Measurements from ENCODE around the gene SLC1A3.

The SLC1A3 gene

DNA sequence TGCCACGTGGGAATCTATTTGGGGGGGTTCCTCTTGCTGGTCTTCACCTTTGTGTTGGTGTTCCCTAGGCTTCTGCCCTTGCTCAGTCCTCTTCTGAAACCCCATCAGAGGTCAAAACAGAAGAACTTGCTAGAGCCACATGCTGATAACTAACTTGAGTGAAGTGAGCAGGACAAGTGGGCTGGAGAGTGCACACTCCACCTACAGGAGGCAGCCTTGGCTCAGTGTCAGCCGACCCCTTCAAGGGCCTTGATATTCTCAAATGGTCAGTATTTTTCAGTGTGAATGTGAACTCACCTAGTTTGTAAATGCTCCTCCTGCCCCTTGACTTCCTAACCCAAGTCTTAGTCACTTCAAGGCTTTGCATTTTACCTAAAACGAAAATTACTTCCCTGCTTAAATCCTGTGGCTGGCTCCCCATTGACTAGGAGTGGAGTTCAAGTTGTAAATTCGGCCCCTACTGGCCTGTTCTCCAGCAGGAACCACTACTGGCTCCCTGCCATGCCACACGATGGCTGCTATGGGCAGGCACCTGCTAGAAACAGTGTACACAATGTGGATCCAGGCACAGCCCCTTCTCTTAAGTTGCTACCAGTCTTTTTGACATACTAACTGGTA, 3.6 kb upstream of the SLC1A3 start:
- Mint-ChIP-seq H3K27ac (no peak overlapping the region), H3K27me3 (ENCODE audit: low read depth, poor library complexity) (peaks cover 14% of the 10 kb centered on the region), H3K9me3 (peaks cover under 1% of the 10 kb centered on the region), H3K4me3 (no peak overlapping the region), H3K4me1 (peaks cover 39% of the 10 kb centered on the region), H3K36me3 (ENCODE audit: low read depth) (no peaks in the 10 kb centered on the region)
- TF ChIP-seq, protein P1, sequence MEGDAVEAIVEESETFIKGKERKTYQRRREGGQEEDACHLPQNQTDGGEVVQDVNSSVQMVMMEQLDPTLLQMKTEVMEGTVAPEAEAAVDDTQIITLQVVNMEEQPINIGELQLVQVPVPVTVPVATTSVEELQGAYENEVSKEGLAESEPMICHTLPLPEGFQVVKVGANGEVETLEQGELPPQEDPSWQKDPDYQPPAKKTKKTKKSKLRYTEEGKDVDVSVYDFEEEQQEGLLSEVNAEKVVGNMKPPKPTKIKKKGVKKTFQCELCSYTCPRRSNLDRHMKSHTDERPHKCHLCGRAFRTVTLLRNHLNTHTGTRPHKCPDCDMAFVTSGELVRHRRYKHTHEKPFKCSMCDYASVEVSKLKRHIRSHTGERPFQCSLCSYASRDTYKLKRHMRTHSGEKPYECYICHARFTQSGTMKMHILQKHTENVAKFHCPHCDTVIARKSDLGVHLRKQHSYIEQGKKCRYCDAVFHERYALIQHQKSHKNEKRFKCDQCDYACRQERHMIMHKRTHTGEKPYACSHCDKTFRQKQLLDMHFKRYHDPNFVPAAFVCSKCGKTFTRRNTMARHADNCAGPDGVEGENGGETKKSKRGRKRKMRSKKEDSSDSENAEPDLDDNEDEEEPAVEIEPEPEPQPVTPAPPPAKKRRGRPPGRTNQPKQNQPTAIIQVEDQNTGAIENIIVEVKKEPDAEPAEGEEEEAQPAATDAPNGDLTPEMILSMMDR (IDR thresholded peaks at IDR 0.05), result no peak
- DNase-seq, result no peak

DNA sequence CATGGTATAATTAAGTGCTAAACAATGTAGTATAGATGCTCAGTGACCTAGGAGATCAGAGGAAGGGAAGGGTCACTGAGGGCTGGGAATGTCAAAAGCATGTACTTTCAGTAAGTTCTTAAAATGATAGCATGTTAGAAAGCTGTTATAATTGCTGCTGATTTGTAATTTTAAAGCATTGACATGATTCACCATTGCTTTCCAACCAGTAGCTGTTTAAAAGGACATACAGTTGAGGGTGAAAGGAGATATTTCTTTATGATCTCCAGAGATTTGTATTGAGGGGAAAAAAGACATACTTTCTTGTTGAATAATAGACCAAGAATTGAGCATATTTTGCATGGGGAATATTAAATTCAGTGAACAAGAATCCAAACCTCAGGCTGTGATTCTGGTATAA, 1.2 kb upstream of the SLC1A3 start:
- Mint-ChIP-seq H3K36me3 (ENCODE audit: low read depth) (peaks cover 5% of the 10 kb centered on the region), H3K9me3 (no peaks in the 10 kb centered on the region), H3K4me3 (peak overlapping the region; percentile 71), H3K27ac (no peak overlapping the region), H3K27me3 (ENCODE audit: low read depth, poor library complexity) (peaks cover 14% of the 10 kb centered on the region), H3K4me1 (peaks cover 47% of the 10 kb centered on the region)
- TF ChIP-seq, protein P1 (IDR thresholded peaks at IDR 0.05), result no peak
- no peak for DNase-seq

DNA sequence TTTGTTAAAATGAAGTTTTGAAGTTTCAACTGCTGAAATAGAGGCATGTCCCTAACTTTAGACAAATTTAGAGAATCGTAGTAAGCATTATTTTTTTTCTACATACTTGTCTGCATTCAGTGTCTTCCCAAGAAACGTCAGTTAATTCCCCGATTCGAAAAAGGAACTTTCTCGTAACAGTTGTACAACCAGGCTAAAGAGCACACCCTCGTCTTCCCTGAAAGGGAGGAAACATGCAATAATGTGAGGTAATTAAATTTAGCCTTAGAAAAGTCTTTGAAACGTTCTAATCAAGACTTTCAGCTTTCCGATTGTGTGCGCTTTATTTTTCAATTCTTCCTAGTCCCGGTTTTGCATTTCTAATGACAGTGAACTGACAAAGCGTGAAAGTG, 374 bp upstream of the SLC1A3 start:
- Mint-ChIP-seq H3K27me3 (ENCODE audit: low read depth, poor library complexity) (peaks cover 14% of the 10 kb centered on the region), H3K4me3 (peak overlapping the region; percentile 93), H3K9me3 (no peaks in the 10 kb centered on the region), H3K27ac (no peak overlapping the region), H3K4me1 (peaks cover 53% of the 10 kb centered on the region), H3K36me3 (ENCODE audit: low read depth) (peaks cover 13% of the 10 kb centered on the region)
- no peak for DNase-seq
- TF ChIP-seq, protein P1 (IDR thresholded peaks at IDR 0.05), result no peak

DNA sequence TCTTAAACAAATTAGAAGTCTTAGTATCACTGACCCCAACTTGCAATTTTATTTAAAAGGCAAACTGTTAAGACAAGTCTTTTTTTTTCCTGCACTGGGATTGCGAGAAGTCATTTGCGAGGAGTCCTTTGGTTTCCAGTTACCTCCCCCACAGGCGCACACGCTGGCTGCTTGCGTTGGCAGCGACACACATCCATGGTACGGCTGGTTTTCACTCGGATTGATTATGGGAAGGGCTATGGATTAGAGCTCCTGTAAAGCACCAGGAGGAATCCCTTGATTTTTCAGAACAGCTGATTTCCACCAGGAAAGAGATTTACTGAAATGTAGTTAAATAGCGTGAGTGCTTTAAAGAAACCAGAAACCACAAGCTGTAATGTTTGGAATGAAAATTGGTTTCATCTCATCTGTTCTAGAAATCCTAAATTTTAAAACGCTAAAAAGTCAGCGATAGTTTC, 737 bp downstream of the SLC1A3 start:
- peaks cover 23% of the 10 kb centered on the region for H3K36me3 Mint-ChIP-seq (ENCODE audit: low read depth)
- H3K27ac Mint-ChIP-seq, result peak overlapping the region; percentile 17
- peaks cover 14% of the 10 kb centered on the region for H3K27me3 Mint-ChIP-seq (ENCODE audit: low read depth, poor library complexity)
- peak; percentile 44 for DNase-seq
- peak overlapping the region; percentile 93 for H3K4me3 Mint-ChIP-seq
- TF ChIP-seq, protein P1 (IDR thresholded peaks at IDR 0.05), result no peak
- peaks cover 53% of the 10 kb centered on the region for H3K4me1 Mint-ChIP-seq
- H3K9me3 Mint-ChIP-seq, result no peaks in the 10 kb centered on the region

DNA sequence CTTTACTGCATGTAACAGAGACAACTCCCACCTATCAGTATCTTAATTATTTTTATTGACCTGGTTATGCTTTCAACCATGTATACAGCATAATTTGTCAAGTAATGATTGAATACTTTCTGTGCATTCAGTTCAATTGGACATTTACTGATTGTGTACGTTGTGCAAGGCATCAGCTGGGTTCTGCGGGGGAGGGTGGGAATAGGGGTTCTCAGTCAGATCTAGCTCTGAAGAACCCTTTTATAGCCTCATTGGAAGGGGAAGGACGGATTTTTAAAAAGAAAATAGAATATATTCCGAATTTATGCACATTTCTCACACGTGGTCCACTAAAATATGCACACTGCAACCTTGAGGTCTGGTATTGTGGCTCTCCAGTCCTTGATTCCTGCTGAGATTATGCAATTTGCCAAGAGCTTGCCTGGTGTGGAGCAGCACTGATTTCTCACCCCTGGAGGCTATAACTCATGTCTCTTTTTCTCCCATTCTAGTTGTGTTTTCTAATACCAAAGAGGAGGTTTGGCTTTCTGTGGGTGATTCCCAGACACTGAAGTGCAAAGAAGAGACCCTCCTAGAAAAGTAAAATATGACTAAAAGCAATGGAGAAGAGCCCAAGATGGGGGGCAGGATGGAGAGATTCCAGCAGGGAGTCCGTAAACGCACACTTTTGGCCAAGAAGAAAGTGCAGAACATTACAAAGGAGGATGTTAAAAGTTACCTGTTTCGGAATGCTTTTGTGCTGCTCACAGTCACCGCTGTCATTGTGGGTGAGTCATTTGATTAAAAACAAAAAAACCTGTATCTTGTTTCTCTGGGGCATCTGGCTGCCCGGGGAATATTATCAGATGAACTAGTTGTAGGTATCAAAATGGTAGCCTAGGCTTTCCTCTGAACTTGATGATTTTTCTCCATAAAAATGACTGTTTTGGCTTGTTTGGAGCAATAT, 1.7 kb downstream of the SLC1A3 start:
- H3K9me3 Mint-ChIP-seq, result no peaks in the 10 kb centered on the region
- no peak for DNase-seq

More for the DNA sequence above, 1.7 kb downstream of the SLC1A3 start:
- peaks cover 53% of the 10 kb centered on the region for H3K4me1 Mint-ChIP-seq
- peak overlapping the region; percentile 93 for H3K4me3 Mint-ChIP-seq
- TF ChIP-seq, protein P1 (IDR thresholded peaks at IDR 0.05), result no peak
- peaks cover 14% of the 10 kb centered on the region for H3K27me3 Mint-ChIP-seq (ENCODE audit: low read depth, poor library complexity)
- H3K36me3 Mint-ChIP-seq (ENCODE audit: low read depth), result peaks cover 30% of the 10 kb centered on the region
- no peak overlapping the region for H3K27ac Mint-ChIP-seq

All from nephron progenitor cell (in vitro differentiated cells).